Natural killer cell (primary cell): Measurements from ENCODE around the gene PKLR. TPM values are rescaled to one million over a fixed set of nuclear protein-coding genes. Genes with fewer than 3 reads are reported as not detected.
A peak's percentile ranks its signal among the peaks of the same experiment; 100 is the strongest.

Experiments used
- ATAC-seq, 3 donors: fragments of 150-1000 bp in 2 of 3; fragments of 200-7000 bp in 1 of 3; cut with Tn5 transposase; 1 replicate in 1 of 3; 2 replicates in 2 of 3; pipeline ENCODE4 v1.10.0; 2021; ENCODE audit warnings: mild to moderate bottlenecking in 2 of 3, moderate library complexity in 2 of 3
- DNase-seq, 2 donors: peaks; one replicate each; pipeline versions ENCODE4 v3.0.0 to v3.0.0-alpha.2; 2013 to 2021; ENCODE audit warnings: mixed read lengths in 1 of 2
- H3K27ac ChIP-seq: one replicate; pipeline ENCODE4 v1.5.1; 2013; ENCODE audit warnings: mild to moderate bottlenecking, low read length
- H3K27me3 ChIP-seq: one replicate; pipeline ENCODE4 v1.6.1; 2013; ENCODE audit warnings: low read length; ENCODE audit not compliant: control insufficient read depth, insufficient read depth
- H3K36me3 ChIP-seq: one replicate; pipeline ENCODE4 v1.6.1; 2013; ENCODE audit warnings: low read length; ENCODE audit not compliant: control insufficient read depth, insufficient read depth
- H3K4me1 ChIP-seq: one replicate; pipeline ENCODE4 v1.6.1; 2013; ENCODE audit warnings: low read length; ENCODE audit not compliant: control insufficient read depth, insufficient read depth
- H3K4me3 ChIP-seq: one replicate; pipeline ENCODE4 v1.5.1; 2013; ENCODE audit warnings: low read length
- H3K9me3 ChIP-seq: one replicate; pipeline ENCODE4 v1.6.1; 2013; ENCODE audit warnings: low read length; ENCODE audit not compliant: control insufficient read depth, insufficient read depth
- H3K27ac Mint-ChIP-seq, 2 donors: one replicate each; pipeline ENCODE4 v1.8.0; 2022; ENCODE audit warnings: mild to moderate bottlenecking in 2 of 2, mixed read lengths in 2 of 2, moderate library complexity in 1 of 2
- H3K27me3 Mint-ChIP-seq, 2 donors: one replicate each; pipeline ENCODE4 v1.8.0; 2022; ENCODE audit warnings: low read depth in 2 of 2, mixed read lengths in 2 of 2
- H3K36me3 Mint-ChIP-seq: one replicate; pipeline ENCODE4 v1.8.0; 2022; ENCODE audit warnings: mixed read lengths
- H3K4me1 Mint-ChIP-seq, 2 donors: one replicate each; pipeline ENCODE4 v1.8.0; 2022; ENCODE audit warnings: mixed read lengths in 2 of 2
- H3K4me3 Mint-ChIP-seq: one replicate; pipeline ENCODE4 v1.8.0; 2022; ENCODE audit warnings: mild to moderate bottlenecking, moderate library complexity, mixed read lengths
- H3K9me3 Mint-ChIP-seq, 2 donors: one replicate each; pipeline ENCODE4 v1.8.0; 2022; ENCODE audit warnings: mixed read lengths in 2 of 2
- CTCF ChIP-seq: fragments of 200-600 bp; IDR thresholded peaks from one replicate; pipeline ENCODE4 v1.8.0; 2022; ENCODE audit warnings: antibody characterized with exemption
- WGBS: methylation state at CpG from one replicate; pipeline ENCODE4 v1.1.7; 2013; ENCODE audit warnings: missing lambda C conversion rate; ENCODE audit not compliant: insufficient coverage; 5-methylcytosine and 5-hydroxymethylcytosine counted together
- intact Hi-C: fragments of 100-400 bp; cut with micrococcal nuclease; formaldehyde crosslinking; loops from one replicate; pipeline ENCODE4 v1.14.2; 2022
- total RNA-seq, 4 donors: library from RNA; stranded (reverse); fragments of 120-200 nt in 1 of 4; gene quantifications; one replicate each; pipeline versions ENCODE4 v1.2.3 to v1.2.4, GENCODE V29; 2013 to 2022

Gene PKLR
- total RNA-seq, 3 donors from 2014 or later (not counting 1 experiment from before 2014, with no cell fraction given): 0.12 TPM; not detected in 2

- no peaks in the 10 kb centered on the region for H3K27me3 ChIP-seq
- H3K9me3 ChIP-seq: no peaks in the 10 kb centered on the region
- peak; percentile 78 to 94 for DNase-seq
- Mint-ChIP-seq H3K36me3 (peaks cover 13% of the 10 kb centered on the region), H3K4me1 (peaks cover 32 to 34% of the 10 kb centered on the region in 2 donors), H3K27me3 (no peaks in the 10 kb centered on the region), H3K9me3 (no peaks in the 10 kb centered on the region), H3K4me3 (peak within 1 kb of the TSS; percentile 99), H3K27ac (peak within 1 kb of the TSS; percentile 91 to 98)
- peak within 1 kb of the TSS; percentile 64 for H3K27ac ChIP-seq
- H3K4me1 ChIP-seq: peaks cover 20% of the 10 kb centered on the region
- WGBS: under 1% methylated on average over 47 of the region's 47 CpGs
- no peak for TF ChIP-seq CTCF
- peak within 1 kb of the TSS; percentile 84 for H3K4me3 ChIP-seq
- peak; percentile 96 to 99 (median 99) for ATAC-seq
- H3K36me3 ChIP-seq: peaks cover 48% of the 10 kb centered on the region
- intact Hi-C loops: loop anchor here (1.0 kb wide), 1 partner anchor 46 kb away; the partner anchor contains the start of gene FDPS
Observed at GRCh38 chr1:155261852-155262673, 39.2 kb downstream of the PKLR start, which contains the start of gene SCAMP3. SCAMP3 (minus strand) TSS chr1:155262360; CDS start chr1:155262151, 209 bp downstream.

GRCh38 chr1:155261493-155261851, 39.8 kb downstream of the PKLR start:
- no peaks in the 10 kb centered on the region for H3K27me3 Mint-ChIP-seq
- no peaks in the 10 kb centered on the region for H3K9me3 Mint-ChIP-seq
- peak overlapping the region; percentile 91 to 98 for H3K27ac Mint-ChIP-seq

GRCh38 chr1:155260276-155260675, 41.0 kb downstream of the PKLR start:
- Mint-ChIP-seq H3K36me3 (peaks cover 9% of the 10 kb centered on the region), H3K4me1 (peaks cover 44 to 46% of the 10 kb centered on the region in 2 donors), H3K4me3 (peak overlapping the region; percentile 21), H3K27ac (peak overlapping the region; percentile 37 to 46), H3K9me3 (no peaks in the 10 kb centered on the region), H3K27me3 (no peaks in the 10 kb centered on the region)
- DNase-seq: no peak
- H3K4me1 ChIP-seq: peaks cover 28% of the 10 kb centered on the region
- no peak overlapping the region for H3K27ac ChIP-seq
- H3K27me3 ChIP-seq: no peaks in the 10 kb centered on the region
- TF ChIP-seq CTCF: no peak
- WGBS: 91% methylated on average over 5 of the region's 5 CpGs
- no peak overlapping the region for H3K4me3 ChIP-seq
- no peaks in the 10 kb centered on the region for H3K9me3 ChIP-seq
- H3K36me3 ChIP-seq: peaks cover 42% of the 10 kb centered on the region
- ATAC-seq: no peak
- intact Hi-C loops: no loop called here

More at GRCh38 chr1:155261493-155261851, 39.8 kb downstream of the PKLR start:
- H3K4me1 ChIP-seq: peaks cover 20% of the 10 kb centered on the region
- intact Hi-C loops: no loop called here
- Mint-ChIP-seq H3K4me3 (peak overlapping the region; percentile 99), H3K4me1 (peaks cover 34 to 38% of the 10 kb centered on the region in 2 donors), H3K36me3 (peaks cover 14% of the 10 kb centered on the region)
- no peak for TF ChIP-seq CTCF
- H3K27ac ChIP-seq: peak overlapping the region; percentile 58
- H3K27me3 ChIP-seq: no peaks in the 10 kb centered on the region
- DNase-seq (peak in 1 of 2 donors; percentile 58), ATAC-seq (no peak)
- H3K36me3 ChIP-seq: peaks cover 47% of the 10 kb centered on the region
- no peaks in the 10 kb centered on the region for H3K9me3 ChIP-seq
- H3K4me3 ChIP-seq: peak overlapping the region; percentile 84
- 1% methylated on average over 9 of the region's 9 CpGs for WGBS
